ENCODE results near the gene NR3C2. TPM values are rescaled to one million over a fixed set of nuclear protein-coding genes. Genes with fewer than 3 reads are reported as not detected.

Gene NR3C2
- total and polyA plus RNA-seq, 4 donors = 2.0 to 11.5 (median 3.2) TPM

DNA sequence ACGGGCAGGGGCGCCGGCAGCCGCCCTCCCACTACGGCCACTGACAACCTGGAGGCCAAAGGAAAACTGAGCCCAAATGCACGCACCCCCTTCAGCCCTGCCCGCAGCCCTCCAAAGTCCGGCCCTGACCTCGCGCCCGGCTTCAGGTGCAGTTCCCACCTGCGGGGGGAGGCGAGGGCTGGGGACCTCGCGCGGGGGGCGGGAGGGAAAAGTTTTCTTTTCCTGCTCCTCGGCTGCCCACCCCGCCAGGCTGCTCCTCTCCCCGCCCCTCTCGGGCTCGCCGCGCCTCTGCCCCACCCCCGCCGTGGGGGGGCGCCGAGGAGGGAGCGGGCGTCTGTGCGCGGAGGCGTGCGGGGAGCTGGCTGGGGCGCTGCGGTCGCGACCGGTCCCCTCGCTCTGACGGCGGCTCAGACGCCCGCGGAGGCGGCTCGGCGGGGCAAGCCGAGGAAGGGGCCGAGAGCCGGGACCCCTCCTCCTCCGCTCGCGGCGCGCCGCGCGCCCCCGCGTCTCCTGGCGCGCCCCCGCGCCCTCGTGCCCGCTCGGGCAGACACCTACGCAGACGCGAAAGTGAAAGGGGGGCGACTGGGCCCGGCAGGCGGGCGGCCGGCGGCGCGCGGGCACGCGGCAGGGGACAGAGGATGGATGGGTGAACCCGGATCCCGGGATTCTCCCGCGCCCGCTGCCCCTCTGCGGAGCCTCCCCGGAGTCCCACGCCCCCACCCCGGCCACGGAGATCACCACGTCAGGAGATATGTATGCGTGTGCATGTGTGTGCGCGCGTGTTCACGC is 3.1 kb upstream of the NR3C2 start:
- peak; percentile 42 for DNase-seq (ENCODE audit: low spot score)
- Histone ChIP-seq H3K9ac (ENCODE audit: low read depth in 1 of 2, low read length in 2 of 2) (peak overlapping the region; percentile 82), H3K27ac (ENCODE audit: low read depth in 1 of 2, low read length in 2 of 2) (peak overlapping the region; percentile 83 to 87), H3K36me3 (ENCODE audit: control insufficient read depth in 4 of 4, insufficient read depth in 3 of 4, low read depth in 1 of 4, low read length in 3 of 4) (no peaks in the 10 kb centered on the region), H3K4me1 (ENCODE audit: control insufficient read depth in 4 of 4, insufficient read depth in 4 of 4, low read length in 3 of 4) (peaks cover 0 to 26% (median 13%) of the 10 kb centered on the region in 4 donors), H3K27me3 (ENCODE audit: control insufficient read depth in 4 of 4, insufficient read depth in 4 of 4, low read length in 3 of 4) (no peaks in the 10 kb centered on the region), H3K4me3 (ENCODE audit: low read depth in 1 of 3, low read length in 3 of 3) (peak overlapping the region; percentile 96 to 98 (median 98)), H3K9me3 (ENCODE audit: control insufficient read depth in 4 of 4, low read length in 3 of 4) (no peaks in the 10 kb centered on the region)
- TF ChIP-seq, protein P1, sequence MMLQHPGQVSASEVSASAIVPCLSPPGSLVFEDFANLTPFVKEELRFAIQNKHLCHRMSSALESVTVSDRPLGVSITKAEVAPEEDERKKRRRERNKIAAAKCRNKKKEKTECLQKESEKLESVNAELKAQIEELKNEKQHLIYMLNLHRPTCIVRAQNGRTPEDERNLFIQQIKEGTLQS (IDR thresholded peaks at IDR 0.05) = no peak
- TF ChIP-seq JUND (IDR thresholded peaks at IDR 0.05) (no peak), ZBTB33 (IDR thresholded peaks at IDR 0.05) (no peak), YY1 (IDR thresholded peaks at IDR 0.05) (no peak), RXRA (IDR thresholded peaks at IDR 0.05) (no peak), MAX (IDR thresholded peaks at IDR 0.05) (no peak), FOXA2 (IDR thresholded peaks at IDR 0.05) (no peak), NR2F2 (IDR thresholded peaks at IDR 0.05) (no peak), FOXA1 (IDR thresholded peaks at IDR 0.05) (no peak), REST (IDR thresholded peaks at IDR 0.05) (no peak), EGR1 (IDR thresholded peaks at IDR 0.05; ENCODE audit: low read depth in 2 of 2) (no peak), CTCF (IDR thresholded peaks at IDR 0.05; ENCODE audit: low read depth, low read length, missing input control) (no peak), HNF4G (IDR thresholded peaks at IDR 0.05) (no peak), TAF1 (conservative IDR thresholded peaks at IDR 0.05) (no peak), GABPA (IDR thresholded peaks at IDR 0.05 in 1 of 2, conservative IDR thresholded peaks at IDR 0.05 in 1 of 2) (no peak), HNF4A (conservative IDR thresholded peaks at IDR 0.05) (no peak), SP1 (IDR thresholded peaks at IDR 0.05) (no peak), RAD21 (IDR thresholded peaks at IDR 0.05) (no peak)
- 1% methylated on average over 98 of the region's 98 CpGs for WGBS
